K562 (cell line): ENCODE data around the gene UBE2Q1. TPM values are rescaled to one million over a fixed set of nuclear protein-coding genes. Genes with fewer than 3 reads are reported as not detected.

Source experiments
- ATAC-seq: fragments of 200-7000 bp; cut with Tn5 transposase; 3 replicates; pipeline ENCODE4 v1.9.1; 2020; ENCODE audit warnings: moderate library complexity
- BruUV-seq: library from RNA; stranded (reverse); fragments of 400-500 nt; replicated peaks from 2 replicates; lab custom pipeline; 2021; lab: Mats Ljungman, UMichigan
- CTCF ChIA-PET: fragments of 300-600 bp; formaldehyde crosslinking; extraction: SDS; loops from one replicate; lab custom pipeline; 2021; ENCODE audit warnings: low intra/inter-chr PET ratio; lab: Yijun Ruan, JAX
- POLR2A ChIA-PET: fragments of 300-600, 350-650 bp; sonication (Branson Sonifier 250); formaldehyde crosslinking; extraction: SDS; loops from one replicate; lab custom pipeline; 2021; ENCODE audit warnings: antibody characterized with exemption, inconsistent platforms; lab: Yijun Ruan, JAX
- DNase-seq, 4 experiments: peaks; one replicate each; pipeline versions ENCODE4 v3.0.0 to v3.0.0-alpha.2; 2011 to 2018; ENCODE audit warnings: low spot score in 3 of 4, mixed read lengths in 3 of 4; ENCODE audit errors: extremely low read depth in 1 of 4
- FAIRE-seq: peaks from 2 replicates; lab custom pipeline; 2011; peaks lifted over from hg19 to GRCh38; lab: Jason Lieb, UNC
- H2AFZ ChIP-seq: 2 replicates; pipeline ENCODE4 v1.6.0; 2011; ENCODE audit warnings: low read depth, low read length, control low read depth, inconsistent platforms
- H3K27ac ChIP-seq: fragments of 200-600 bp; 3 replicates; pipeline ENCODE4 v1.8.0; 2011; ENCODE audit warnings: low read depth, mild to moderate bottlenecking, control low read depth, inconsistent platforms, low read length, moderate library complexity, mixed read lengths; ENCODE audit errors: extremely low read depth
- H3K27me3 ChIP-seq, 2 experiments: fragments of 300-600 bp in 1 of 2; 2 replicates in 1 of 2; 3 replicates in 1 of 2; pipeline versions ENCODE4 v1.6.0 to v1.8.0; 2011; ENCODE audit warnings: inconsistent platforms in 2 of 2, low read length in 2 of 2, mild to moderate bottlenecking in 1 of 2, mixed read lengths in 1 of 2, moderate library complexity in 1 of 2; ENCODE audit not compliant: control insufficient read depth in 2 of 2, insufficient read depth in 2 of 2
- H3K36me3 ChIP-seq: fragments of 300-600 bp; 3 replicates; pipeline ENCODE4 v1.8.0; 2011; ENCODE audit warnings: mild to moderate bottlenecking, low read length, inconsistent platforms; ENCODE audit not compliant: control insufficient read depth, insufficient read depth
- H3K4me1 ChIP-seq, 2 experiments: fragments of 200-600 bp in 1 of 2; replicated peaks in 1 of 2; 2 replicates in 1 of 2; 3 replicates in 1 of 2; pipeline versions ENCODE4 v1.5.1 to v1.8.0; 2011; ENCODE audit warnings: inconsistent platforms in 2 of 2, low read length in 2 of 2, mild to moderate bottlenecking in 1 of 2, mixed read lengths in 1 of 2, moderate library complexity in 1 of 2; ENCODE audit not compliant: control insufficient read depth in 2 of 2, insufficient read depth in 2 of 2
- H3K4me2 ChIP-seq: 2 replicates; pipeline ENCODE4 v1.6.1; 2011; ENCODE audit warnings: low read length, control low read depth, inconsistent platforms, mixed read lengths; ENCODE audit not compliant: insufficient read depth
- H3K4me3 ChIP-seq: fragments of 200-600 bp; sonication (generic), shearing (Covaris generic); 2 replicates; pipeline ENCODE4 v1.5.1; 2016; ENCODE audit warnings: control low read depth, inconsistent platforms
- H3K79me2 ChIP-seq: fragments of 200-600 bp; 3 replicates; pipeline ENCODE4 v1.8.0; 2011; ENCODE audit warnings: low read length, inconsistent platforms; ENCODE audit not compliant: control insufficient read depth, insufficient read depth
- H3K9ac ChIP-seq, 2 experiments: 2 replicates each; pipeline versions ENCODE4 v1.6.0 to v1.6.1; 2011; ENCODE audit warnings: low read depth in 2 of 2, low read length in 2 of 2, control low read depth in 1 of 2, inconsistent platforms in 1 of 2, mild to moderate bottlenecking in 1 of 2, mixed read lengths in 1 of 2; ENCODE audit not compliant: insufficient read depth in 1 of 2
- H3K9me1 ChIP-seq: one replicate; pipeline ENCODE4 v1.6.0; 2011; ENCODE audit warnings: inconsistent platforms, mild to moderate bottlenecking, low read length, moderate library complexity; ENCODE audit not compliant: control insufficient read depth, insufficient read depth
- H3K9me3 ChIP-seq: replicated peaks from 2 replicates; pipeline ENCODE4 v1.5.1; 2011; ENCODE audit warnings: low read depth, low read length, inconsistent platforms; ENCODE audit not compliant: control insufficient read depth, insufficient read depth
- H4K20me1 ChIP-seq: replicated peaks from 2 replicates; pipeline ENCODE4 v1.6.1; 2011; ENCODE audit warnings: low read length, inconsistent platforms, mixed read lengths; ENCODE audit not compliant: control insufficient read depth, insufficient read depth
- EGR1 ChIP-seq: fragments of 450-650 bp; conservative IDR thresholded peaks from 2 replicates; pipeline ENCODE4 v1.6.1; 2017; ENCODE audit warnings: mild to moderate bottlenecking
- MNT ChIP-seq, 2 experiments: fragments of 450-650 bp; conservative IDR thresholded peaks; 2 replicates each; pipeline ENCODE4 v1.6.1; 2017; ENCODE audit warnings: mild to moderate bottlenecking in 2 of 2, moderate library complexity in 2 of 2
- RHOXF2B ChIP-seq: fragments of 250-450 bp; sonication (Bioruptor Pico); conservative IDR thresholded peaks from 2 replicates; pipeline ENCODE4 v1.5.1; 2021
- TCFL5 ChIP-seq: fragments of 250-450 bp; sonication (Bioruptor Pico); conservative IDR thresholded peaks from 2 replicates; pipeline ENCODE4 v1.6.1; 2021; ENCODE audit warnings: mild to moderate bottlenecking, moderate library complexity, matching md5 sums
- TFE3 ChIP-seq: fragments of 450-650 bp; formaldehyde crosslinking; IDR thresholded peaks from 2 replicates; pipeline ENCODE4 v1.4.0; 2020; ENCODE audit warnings: mild to moderate bottlenecking, mixed read lengths
- ZNF174 ChIP-seq: fragments of 250-450 bp; sonication (Bioruptor Pico); IDR thresholded peaks from 2 replicates; pipeline ENCODE4 v1.4.0; 2020; ENCODE audit warnings: mild to moderate bottlenecking
- WGBS: fragments of 100-300 bp; shearing (Covaris generic); methylation state at CpG from one replicate; pipeline ENCODE4 v1.1.6; 2016; ENCODE audit warnings: low coverage, mixed read lengths; ENCODE audit not compliant: insufficient coverage; ENCODE audit errors: missing lambda C conversion rate; 5-methylcytosine and 5-hydroxymethylcytosine counted together
- in situ Hi-C: fragments of 300-500 bp; cut with MboI; formaldehyde crosslinking; loops from 4 replicates; pipeline ENCODE4 v1.15.0; 2018; ENCODE audit warnings: inconsistent platforms, mixed read lengths
- intact Hi-C: fragments of 100-400 bp; cut with micrococcal nuclease; formaldehyde crosslinking; loops from 2 replicates; pipeline ENCODE4 v1.14.2; 2022
- polyA plus RNA-seq, 8 experiments: library from polyadenylated mRNA; depleted of rRNA in 4 of 8; stranded (reverse) in 5 of 8; unstranded in 3 of 8; fragments of >200 nt; fragmentation: Nextera tagmentation in 2 of 8; fragmentation: Illumina TruSeq in 1 of 8; extraction: Ambion mirVana in 2 of 8; extraction: Trizol in 1 of 8; gene quantifications; 2 replicates each; pipeline versions ENCODE4 v1.2.1 to v1.2.3, GENCODE V29; 2011 to 2014; ENCODE audit warnings: inconsistent platforms in 1 of 8, missing spikeins in 1 of 8
- total RNA-seq, 7 experiments: library from RNA; depleted of rRNA in 6 of 7; stranded (reverse); fragments of >200 nt in 6 of 7; fragmentation: Illumina TruSeq in 2 of 7; extraction: Trizol in 2 of 7; gene quantifications; 2 replicates each; pipeline versions ENCODE4 v1.2.1 to v1.2.3, GENCODE V29; 2011 to 2021; ENCODE audit warnings: low replicate concordance in 1 of 7

Gene UBE2Q1
- total and polyA plus RNA-seq, 9 of the 15 experiments (the other 6 are each of a cell fraction or from before 2014, with no cell fraction given) = 8.0 to 58.8 (median 27.6) TPM

GRCh38 chr1:154541231-154541630 lies 17.2 kb downstream of the UBE2Q1 start:
- in situ Hi-C loops = no loop called here
- Histone ChIP-seq H2AFZ (no peak overlapping the region), H3K4me2 (no peak overlapping the region), H3K9me3 (no peaks in the 10 kb centered on the region), H3K4me1 (no peaks in the 10 kb centered on the region; a peak in 1 of 5 replicates), H3K36me3 (no peaks in the 10 kb centered on the region), H4K20me1 (peaks cover 7% of the 10 kb centered on the region; the same call in 1 of the 2 replicates), H3K9me1 (no peaks in the 10 kb centered on the region), H3K4me3 (no peak overlapping the region), H3K79me2 (no peaks in the 10 kb centered on the region), H3K27me3 (peaks cover 54 to 79% of the 10 kb centered on the region in 2 experiments), H3K27ac (no peak overlapping the region), H3K9ac (no peak overlapping the region)
- TF ChIP-seq EGR1 (peak; percentile 39), RHOXF2B (CRISPR knock-in tag) (no peak)
- POLR2A ChIA-PET = interaction anchor here (0.5 to 0.6 kb wide), 2 partner anchors 14 to 17 kb away, joined by 3 read pairs; partner anchors contain the start of gene UBE2Q1
- no peak for DNase-seq
- FAIRE-seq = no peak
- CTCF ChIA-PET = no interaction called here
- no TSS peak for BruUV-seq
- intact Hi-C loops = no loop called here
- ATAC-seq = no peak
- WGBS = 0% methylated on average over 1 of the region's 6 CpGs

- Histone ChIP-seq H3K9me1 (no peaks in the 10 kb centered on the region), H3K4me1 (no peaks in the 10 kb centered on the region; a peak in 1 of 5 replicates), H3K27me3 (peaks cover 54 to 85% of the 10 kb centered on the region in 2 experiments), H3K4me2 (no peak overlapping the region), H4K20me1 (peaks cover 7% of the 10 kb centered on the region; the same call in 1 of the 2 replicates), H3K9me3 (no peaks in the 10 kb centered on the region), H3K9ac (no peak overlapping the region), H2AFZ (no peak overlapping the region), H3K36me3 (no peaks in the 10 kb centered on the region), H3K4me3 (no peak overlapping the region), H3K27ac (no peak overlapping the region), H3K79me2 (no peaks in the 10 kb centered on the region)
- CTCF ChIA-PET = interaction anchor here (0.6 kb wide), 2 partner anchors 211 to 477 kb away, joined by 3 to 5 read pairs; no protein-coding TSS in a partner anchor
- intact Hi-C loops = no loop called here
- no peak for FAIRE-seq
- WGBS = 3% methylated on average over 8 of the region's 9 CpGs
- no peak for ATAC-seq
- no peak for DNase-seq
- POLR2A ChIA-PET = interaction anchor here (0.5 to 0.7 kb wide), 2 partner anchors 30 to 74 kb away, joined by 3 to 4 read pairs; no protein-coding TSS in a partner anchor
- no TSS peak for BruUV-seq
- in situ Hi-C loops = no loop called here
- no peak for TF ChIP-seq ZNF174 (CRISPR knock-in tag)
- TF ChIP-seq MNT (conservative IDR thresholded peaks at IDR 0.05) = no peak
- TF ChIP-seq TCFL5 (CRISPR knock-in tag) = no peak
- TF ChIP-seq TFE3 (CRISPR knock-in tag) = peak; percentile 61
Measured at GRCh38 chr1:154539486-154540483, 18.7 kb downstream of the UBE2Q1 start.
